GM20000 (cell line): Measurements from ENCODE around the gene CBX8.
A peak's percentile ranks its signal among the peaks of the same experiment; 100 is the strongest.

Source experiments
- DNase-seq: peaks from one replicate; pipeline ENCODE4 v3.0.0; 2012; ENCODE audit warnings: low spot score
- CTCF ChIP-seq: IDR thresholded peaks from 2 replicates; pipeline ENCODE4 v1.5.1; 2012; ENCODE audit warnings: mild to moderate bottlenecking, control low read depth; ENCODE audit errors: extremely low read depth, missing control alignments

Gene CBX8

DNA sequence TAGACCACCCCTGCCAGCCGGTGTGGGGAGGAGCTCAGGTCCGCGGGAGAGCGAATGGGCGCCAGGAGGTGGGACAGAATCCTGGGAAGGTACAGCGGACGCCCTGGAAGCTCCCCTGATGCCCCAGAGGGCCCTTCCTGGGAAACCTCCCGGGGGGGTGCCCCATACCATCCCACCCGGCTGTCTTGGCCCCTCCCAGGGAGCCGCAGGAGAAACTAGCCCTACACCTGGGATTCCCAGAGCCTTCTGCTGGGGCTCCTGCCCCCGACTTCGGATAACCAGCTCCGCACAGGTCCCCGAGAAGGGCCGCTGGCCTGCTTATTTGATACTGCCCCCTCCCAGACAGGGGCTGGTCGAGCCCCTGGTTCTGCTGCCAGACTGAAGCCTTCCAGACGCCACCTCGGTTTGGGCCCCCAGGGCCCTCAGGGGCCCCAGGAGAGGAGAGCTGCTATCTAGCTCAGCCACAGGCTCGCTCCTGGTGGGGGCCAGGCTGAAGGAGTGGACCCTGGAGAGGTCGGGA lies 45.3 kb upstream of the CBX8 start:
- DNase-seq, result peak; percentile 44
- no peak for TF ChIP-seq CTCF

DNA sequence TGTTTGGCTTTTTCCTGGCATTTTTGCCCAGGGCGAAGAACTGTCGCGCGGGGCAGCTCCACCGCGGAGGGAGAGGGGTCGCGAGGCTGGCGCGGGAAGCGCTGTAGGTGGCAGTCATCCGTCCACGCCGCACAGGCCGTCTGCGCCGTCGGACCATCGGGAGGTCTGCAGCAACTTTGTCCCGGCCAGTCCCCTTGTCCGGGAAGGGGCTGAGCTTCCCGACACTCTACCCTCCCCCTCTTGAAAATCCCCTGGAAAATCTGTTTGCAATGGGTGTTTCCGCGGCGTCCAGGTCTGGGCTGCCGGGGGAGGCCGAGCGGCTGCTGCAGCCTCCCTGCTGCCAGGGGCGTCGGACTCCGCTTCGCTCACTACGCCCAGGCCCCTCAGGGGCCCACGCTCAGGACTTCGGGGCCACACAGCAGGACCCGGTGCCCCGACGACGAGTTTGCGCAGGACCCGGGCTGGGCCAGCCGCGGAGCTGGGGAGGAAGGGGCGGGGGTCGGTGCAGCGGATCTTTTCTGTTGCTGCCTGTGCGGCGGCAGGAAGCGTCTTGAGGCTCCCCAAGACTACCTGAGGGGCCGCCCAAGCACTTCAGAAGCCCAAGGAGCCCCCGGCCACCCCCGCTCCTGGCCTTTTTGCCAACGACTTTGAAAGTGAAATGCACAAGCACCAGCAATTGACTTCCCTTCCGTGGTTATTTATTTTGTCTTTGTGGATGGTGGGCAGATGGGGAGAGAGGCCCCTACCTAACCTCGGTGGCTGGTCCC lies 44.7 kb upstream of the CBX8 start:
- DNase-seq, result peak; percentile 51
- no peak for TF ChIP-seq CTCF

GRCh38 chr17:79840989-79841286 lies 44.1 kb upstream of the CBX8 start:
- TF ChIP-seq CTCF, result no peak
- DNase-seq, result no peak

DNA sequence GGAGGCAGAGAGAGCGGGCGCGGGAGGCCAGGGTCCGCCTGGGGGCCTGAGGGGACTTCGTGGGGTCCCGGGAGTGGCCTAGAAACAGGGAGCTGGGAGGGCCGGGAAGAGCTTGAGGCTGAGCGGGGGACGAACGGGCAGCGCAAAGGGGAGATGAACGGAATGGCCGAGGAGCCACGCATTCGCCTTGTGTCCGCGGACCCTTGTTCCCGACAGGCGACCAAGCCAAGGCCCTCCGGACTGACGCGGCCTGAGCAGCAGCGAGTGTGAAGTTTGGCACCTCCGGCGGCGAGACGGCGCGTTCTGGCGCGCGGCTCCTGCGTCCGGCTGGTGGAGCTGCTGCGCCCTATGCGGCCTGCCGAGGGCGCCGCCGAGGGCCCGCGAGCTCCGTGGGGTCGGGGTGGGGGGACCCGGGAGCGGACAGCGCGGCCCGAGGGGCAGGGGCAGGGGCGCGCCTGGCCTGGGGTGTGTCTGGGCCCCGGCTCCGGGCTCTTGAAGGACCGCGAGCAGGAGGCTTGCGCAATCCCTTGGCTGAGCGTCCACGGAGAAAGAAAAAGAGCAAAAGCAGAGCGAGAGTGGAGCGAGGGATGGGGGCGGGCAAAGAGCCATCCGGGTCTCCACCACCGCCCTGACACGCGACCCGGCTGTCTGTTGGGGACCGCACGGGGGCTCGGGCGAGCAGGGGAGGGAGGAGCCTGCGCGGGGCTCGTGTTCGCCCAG lies 43.6 kb upstream of the CBX8 start:
- peak; percentile 53 for DNase-seq

GRCh38 chr17:79839356-79840268 lies 42.7 kb upstream of the CBX8 start, which contains the start of gene CBX4:
CBX4 (minus strand) TSS chr17:79839440; CDS start chr17:79839251, 189 bp downstream.
- peak; percentile 99 for DNase-seq
- TF ChIP-seq CTCF, result peak; percentile 54

More for the DNA sequence above, 43.6 kb upstream of the CBX8 start:
- TF ChIP-seq CTCF, result peak; percentile 7

GRCh38 chr17:79838522-79839274 lies 41.8 kb upstream of the CBX8 start:
- peak; percentile 78 for DNase-seq
- TF ChIP-seq CTCF, result no peak
